ENCODE measurements around the gene REV3L.
A peak's percentile ranks its signal among the peaks of the same experiment; 100 is the strongest.
"Not testable (repeated sequence)": the region's sequence is repeated elsewhere in the genome, so short reads cannot be mapped to it uniquely, and the experiment has no call there.

Gene REV3L, protein sequence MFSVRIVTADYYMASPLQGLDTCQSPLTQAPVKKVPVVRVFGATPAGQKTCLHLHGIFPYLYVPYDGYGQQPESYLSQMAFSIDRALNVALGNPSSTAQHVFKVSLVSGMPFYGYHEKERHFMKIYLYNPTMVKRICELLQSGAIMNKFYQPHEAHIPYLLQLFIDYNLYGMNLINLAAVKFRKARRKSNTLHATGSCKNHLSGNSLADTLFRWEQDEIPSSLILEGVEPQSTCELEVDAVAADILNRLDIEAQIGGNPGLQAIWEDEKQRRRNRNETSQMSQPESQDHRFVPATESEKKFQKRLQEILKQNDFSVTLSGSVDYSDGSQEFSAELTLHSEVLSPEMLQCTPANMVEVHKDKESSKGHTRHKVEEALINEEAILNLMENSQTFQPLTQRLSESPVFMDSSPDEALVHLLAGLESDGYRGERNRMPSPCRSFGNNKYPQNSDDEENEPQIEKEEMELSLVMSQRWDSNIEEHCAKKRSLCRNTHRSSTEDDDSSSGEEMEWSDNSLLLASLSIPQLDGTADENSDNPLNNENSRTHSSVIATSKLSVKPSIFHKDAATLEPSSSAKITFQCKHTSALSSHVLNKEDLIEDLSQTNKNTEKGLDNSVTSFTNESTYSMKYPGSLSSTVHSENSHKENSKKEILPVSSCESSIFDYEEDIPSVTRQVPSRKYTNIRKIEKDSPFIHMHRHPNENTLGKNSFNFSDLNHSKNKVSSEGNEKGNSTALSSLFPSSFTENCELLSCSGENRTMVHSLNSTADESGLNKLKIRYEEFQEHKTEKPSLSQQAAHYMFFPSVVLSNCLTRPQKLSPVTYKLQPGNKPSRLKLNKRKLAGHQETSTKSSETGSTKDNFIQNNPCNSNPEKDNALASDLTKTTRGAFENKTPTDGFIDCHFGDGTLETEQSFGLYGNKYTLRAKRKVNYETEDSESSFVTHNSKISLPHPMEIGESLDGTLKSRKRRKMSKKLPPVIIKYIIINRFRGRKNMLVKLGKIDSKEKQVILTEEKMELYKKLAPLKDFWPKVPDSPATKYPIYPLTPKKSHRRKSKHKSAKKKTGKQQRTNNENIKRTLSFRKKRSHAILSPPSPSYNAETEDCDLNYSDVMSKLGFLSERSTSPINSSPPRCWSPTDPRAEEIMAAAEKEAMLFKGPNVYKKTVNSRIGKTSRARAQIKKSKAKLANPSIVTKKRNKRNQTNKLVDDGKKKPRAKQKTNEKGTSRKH (N-terminal part only)

GRCh38 chr6:111482959-111483735 lies at the start of gene REV3L:
Gene REV3L (minus strand): TSS chr6:111483218. CDS start chr6:111482888, 330 bp downstream.
- DNase-seq (ENCODE audit: low read depth in 1 of 2, low spot score in 1 of 2): peak; percentile 77 to 81

- no peak for DNase-seq (ENCODE audit: low read depth in 1 of 2, low spot score in 1 of 2)
These were observed 48.2 kb upstream of the REV3L start for GRCh38 chr6:111531185-111531584.

GRCh38 chr6:111530667-111531066 lies 47.6 kb upstream of the REV3L start:
- DNase-seq (ENCODE audit: low read depth in 1 of 2, low spot score in 1 of 2): no peak

DNA sequence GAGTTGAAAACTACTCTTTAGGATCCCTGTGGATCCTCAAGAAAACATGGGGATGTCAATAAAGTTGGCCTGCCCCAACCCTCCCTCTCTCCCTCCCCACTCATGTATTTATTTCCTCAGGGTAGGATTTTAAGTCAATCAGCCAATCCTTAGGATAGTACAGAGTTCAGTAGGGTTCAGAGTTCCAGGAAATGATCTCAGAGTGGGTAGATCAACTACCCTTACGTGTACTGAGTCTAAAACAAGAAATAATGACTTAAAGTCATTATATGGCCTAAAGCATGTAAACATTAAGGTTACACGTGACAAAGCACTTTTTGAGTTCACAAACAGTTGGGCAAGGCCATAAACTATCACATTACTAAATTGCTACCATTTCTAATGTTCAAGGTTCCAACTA lies 47.2 kb upstream of the REV3L start:
- no peak for DNase-seq (ENCODE audit: low read depth in 1 of 2, low spot score in 1 of 2)

- DNase-seq (ENCODE audit: low read depth in 1 of 2, low spot score in 1 of 2): no peak
These were observed 44.3 kb upstream of the REV3L start for GRCh38 chr6:111527367-111527766.

- no peak for DNase-seq (ENCODE audit: low read depth in 1 of 2, low spot score in 1 of 2)
These were observed 41.7 kb upstream of the REV3L start for GRCh38 chr6:111524735-111525134.

- no peak for DNase-seq (ENCODE audit: low read depth in 1 of 2, low spot score in 1 of 2)
These were observed 41.2 kb upstream of the REV3L start for GRCh38 chr6:111524252-111524651.

DNA sequence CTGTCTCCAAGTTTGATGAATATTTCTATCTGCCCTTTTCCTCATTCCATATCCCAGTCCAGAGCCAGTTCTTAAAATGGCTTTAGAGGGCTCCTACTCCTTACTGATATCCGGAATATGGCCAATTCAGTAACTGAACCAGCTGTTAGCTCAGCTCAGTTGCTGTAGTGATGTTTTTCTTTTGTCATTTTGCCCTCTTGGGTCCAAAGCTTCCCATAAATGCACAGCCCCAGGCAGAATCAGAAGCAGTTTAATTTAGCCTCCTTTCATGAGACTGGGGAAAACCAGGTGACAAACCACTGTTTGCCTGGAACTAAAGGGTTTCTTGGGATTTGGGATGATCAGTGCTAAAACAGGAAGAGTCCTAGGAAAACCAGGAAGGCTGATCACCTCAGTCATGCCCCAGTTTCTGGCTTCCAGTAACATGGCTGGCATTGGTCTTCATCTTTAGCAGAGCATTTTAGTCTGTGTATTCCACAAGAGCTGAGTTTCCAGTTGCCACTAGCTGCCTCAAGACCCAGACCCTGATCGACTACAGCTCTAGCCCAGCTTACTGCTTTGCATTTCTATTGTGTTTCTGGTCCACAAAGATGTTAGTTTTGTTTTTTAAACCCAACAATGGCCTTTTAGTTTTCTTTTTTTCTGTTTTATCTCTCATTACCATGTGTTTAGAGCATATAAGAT lies 40.6 kb upstream of the REV3L start:
- DNase-seq (ENCODE audit: low read depth in 1 of 2, low spot score in 1 of 2): no peak

DNA sequence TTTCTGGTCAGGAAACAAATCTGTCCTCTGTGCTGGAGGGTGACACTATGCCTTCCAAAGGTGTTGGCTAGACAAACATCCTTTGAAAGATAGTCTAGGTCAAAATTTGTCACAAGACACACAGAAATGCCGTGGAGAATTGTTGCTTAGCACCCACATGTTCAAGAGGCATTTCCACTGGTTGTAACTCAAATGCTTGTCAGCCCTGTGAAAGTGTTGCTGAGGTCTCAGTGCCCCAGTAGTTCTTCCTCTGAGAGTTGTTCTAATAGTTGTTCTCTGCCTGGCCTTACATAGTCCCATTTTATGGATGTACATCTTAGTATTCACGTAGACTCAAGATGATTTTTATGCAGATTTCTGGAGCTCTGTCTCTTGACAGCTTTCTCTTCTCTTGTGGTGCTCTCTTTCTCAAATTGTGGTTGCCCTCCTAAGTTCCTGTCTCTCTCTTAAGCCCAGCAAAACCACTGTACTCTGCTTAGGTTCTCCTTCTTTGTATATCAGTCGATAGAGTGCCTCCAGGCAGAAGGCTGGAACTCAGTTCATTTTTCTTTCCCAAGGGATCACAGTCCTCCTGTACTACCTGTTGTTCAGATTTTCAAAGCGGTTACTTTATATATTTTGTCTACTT lies 39.5 kb upstream of the REV3L start:
- no peak for DNase-seq (ENCODE audit: low read depth in 1 of 2, low spot score in 1 of 2)

GRCh38 chr6:111521497-111522270 lies 38.7 kb upstream of the REV3L start:
- DNase-seq (ENCODE audit: low read depth in 1 of 2, low spot score in 1 of 2): no peak

- DNase-seq (ENCODE audit: low read depth in 1 of 2, low spot score in 1 of 2): no peak
These were observed 37.5 kb upstream of the REV3L start for GRCh38 chr6:111520524-111520923.

- DNase-seq (ENCODE audit: low read depth in 1 of 2, low spot score in 1 of 2): no peak
These were observed 34.9 kb upstream of the REV3L start for GRCh38 chr6:111517965-111518364.

GRCh38 chr6:111515259-111515658 lies 32.2 kb upstream of the REV3L start:
- no peak for DNase-seq (ENCODE audit: low read depth in 1 of 2, low spot score in 1 of 2)

GRCh38 chr6:111514531-111514930 lies 31.5 kb upstream of the REV3L start:
- DNase-seq (ENCODE audit: low read depth in 1 of 2, low spot score in 1 of 2): not testable (repeated sequence)

GRCh38 chr6:111507219-111507618 lies 24.2 kb upstream of the REV3L start:
- DNase-seq (ENCODE audit: low read depth in 1 of 2, low spot score in 1 of 2): not testable (repeated sequence)

DNA sequence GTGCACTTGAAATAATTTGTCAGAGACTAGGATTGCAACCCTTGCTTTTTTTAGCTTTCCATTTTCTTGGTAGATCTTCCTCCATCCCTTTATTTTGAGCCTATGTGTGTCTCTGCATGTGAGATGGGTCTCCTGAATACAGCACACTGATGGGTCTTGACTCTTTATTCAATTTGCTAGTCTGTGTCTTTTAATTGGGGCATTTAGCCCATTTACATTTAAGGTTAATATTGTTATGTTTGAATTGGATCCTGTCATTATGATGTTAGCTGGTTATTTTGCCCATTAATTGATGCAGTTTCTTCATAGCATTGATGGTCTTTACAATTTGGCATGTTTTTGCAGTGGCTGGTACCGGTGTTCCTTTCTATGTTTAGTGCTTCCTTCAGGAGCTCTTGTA lies 22.5 kb upstream of the REV3L start:
- not testable (repeated sequence) for DNase-seq (ENCODE audit: low read depth in 1 of 2, low spot score in 1 of 2)

GRCh38 chr6:111503660-111504059 lies 20.6 kb upstream of the REV3L start:
- DNase-seq (ENCODE audit: low read depth in 1 of 2, low spot score in 1 of 2): no peak

DNA sequence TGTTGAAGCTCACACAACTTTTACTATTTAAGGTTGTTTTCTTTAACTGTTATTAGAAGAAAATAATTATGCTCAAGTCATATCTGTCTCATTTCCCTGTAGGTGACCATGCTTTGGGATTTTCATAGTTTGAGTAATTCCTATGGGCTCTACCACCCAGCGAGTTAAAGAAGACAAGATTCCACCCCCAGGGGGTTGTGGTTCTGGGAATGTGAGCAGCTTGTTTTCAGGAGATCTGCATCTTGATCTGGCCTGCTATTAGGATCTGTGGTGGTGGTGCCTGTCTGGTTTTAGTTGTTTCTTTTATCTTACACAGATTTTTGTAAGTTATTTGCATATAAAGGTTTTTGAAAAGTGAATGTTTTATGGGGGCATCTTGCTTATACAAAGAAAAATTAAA lies 20.2 kb upstream of the REV3L start:
- DNase-seq (ENCODE audit: low read depth in 1 of 2, low spot score in 1 of 2): no peak

DNA sequence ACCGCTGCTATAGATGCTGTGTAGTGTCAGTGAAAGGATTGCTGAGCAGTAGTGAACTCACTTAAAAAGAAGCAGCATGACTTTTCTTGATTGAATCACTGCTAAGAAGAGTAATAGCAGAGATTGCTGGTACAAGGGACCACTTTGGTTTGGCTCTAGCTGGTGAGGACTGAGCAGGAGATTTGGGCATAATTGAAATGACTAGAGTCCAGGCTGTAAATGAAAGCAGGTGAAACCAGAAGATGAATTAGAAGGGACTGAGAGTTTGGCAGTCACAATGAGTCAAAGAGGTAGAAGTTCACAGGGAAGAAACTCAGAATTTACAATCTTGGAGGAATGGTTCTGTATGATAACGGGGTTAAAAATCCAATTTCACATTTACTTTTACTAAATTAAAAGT lies 19.1 kb upstream of the REV3L start:
- DNase-seq (ENCODE audit: low read depth in 1 of 2, low spot score in 1 of 2): no peak

Data from activated T-helper 1 cell treated with anti-CD3 and anti-CD28 coated beads, Interleukin-2, amount 50 U/mL, for 16 hours (primary cell).